B cell (primary cell): ENCODE data around the gene BMPER.

Source experiments
- EZH2 ChIP-seq: IDR thresholded peaks from 2 replicates; pipeline ENCODE4 v1.6.1; 2012; ENCODE audit warnings: borderline replicate concordance, low read depth, mild to moderate bottlenecking, moderate library complexity, low read length; ENCODE audit not compliant: insufficient read depth, poor library complexity, severe bottlenecking
- TF ChIP-seq, protein P1 (sequence below): fragments of 200-600 bp; IDR thresholded peaks from one replicate; pipeline ENCODE4 v1.8.0; 2022; ENCODE audit warnings: antibody characterized with exemption, mild to moderate bottlenecking

DNA sequence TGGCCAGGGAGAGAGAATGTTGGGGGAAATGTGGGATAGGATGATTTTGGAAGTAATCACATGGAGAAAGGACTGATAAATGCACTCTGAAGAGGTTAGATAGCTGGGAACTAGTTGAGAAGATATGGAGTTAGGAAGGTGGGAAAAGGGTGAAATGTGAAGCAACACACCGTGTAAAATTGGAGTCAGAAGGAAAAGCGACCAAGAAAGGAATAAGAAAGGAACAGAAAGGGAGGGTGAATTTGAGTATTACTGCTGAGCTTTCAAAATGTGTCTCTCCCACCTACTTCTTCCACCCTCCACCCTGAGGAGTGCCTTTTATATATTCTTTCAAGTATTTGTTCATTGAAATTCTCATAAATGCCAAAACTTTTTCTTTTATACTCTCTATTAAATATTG, 171.8 kb downstream of the BMPER start:
- TF ChIP-seq, protein P1, sequence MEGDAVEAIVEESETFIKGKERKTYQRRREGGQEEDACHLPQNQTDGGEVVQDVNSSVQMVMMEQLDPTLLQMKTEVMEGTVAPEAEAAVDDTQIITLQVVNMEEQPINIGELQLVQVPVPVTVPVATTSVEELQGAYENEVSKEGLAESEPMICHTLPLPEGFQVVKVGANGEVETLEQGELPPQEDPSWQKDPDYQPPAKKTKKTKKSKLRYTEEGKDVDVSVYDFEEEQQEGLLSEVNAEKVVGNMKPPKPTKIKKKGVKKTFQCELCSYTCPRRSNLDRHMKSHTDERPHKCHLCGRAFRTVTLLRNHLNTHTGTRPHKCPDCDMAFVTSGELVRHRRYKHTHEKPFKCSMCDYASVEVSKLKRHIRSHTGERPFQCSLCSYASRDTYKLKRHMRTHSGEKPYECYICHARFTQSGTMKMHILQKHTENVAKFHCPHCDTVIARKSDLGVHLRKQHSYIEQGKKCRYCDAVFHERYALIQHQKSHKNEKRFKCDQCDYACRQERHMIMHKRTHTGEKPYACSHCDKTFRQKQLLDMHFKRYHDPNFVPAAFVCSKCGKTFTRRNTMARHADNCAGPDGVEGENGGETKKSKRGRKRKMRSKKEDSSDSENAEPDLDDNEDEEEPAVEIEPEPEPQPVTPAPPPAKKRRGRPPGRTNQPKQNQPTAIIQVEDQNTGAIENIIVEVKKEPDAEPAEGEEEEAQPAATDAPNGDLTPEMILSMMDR, result no peak
- no peak for TF ChIP-seq EZH2
